ENCODE results near the gene GALNT2. TPM values are rescaled to one million over a fixed set of nuclear protein-coding genes. Genes with fewer than 3 reads are reported as not detected.

Gene GALNT2
- polyA plus RNA-seq, 3 donors = 19.6 to 25.6 (median 23.4) TPM

DNA sequence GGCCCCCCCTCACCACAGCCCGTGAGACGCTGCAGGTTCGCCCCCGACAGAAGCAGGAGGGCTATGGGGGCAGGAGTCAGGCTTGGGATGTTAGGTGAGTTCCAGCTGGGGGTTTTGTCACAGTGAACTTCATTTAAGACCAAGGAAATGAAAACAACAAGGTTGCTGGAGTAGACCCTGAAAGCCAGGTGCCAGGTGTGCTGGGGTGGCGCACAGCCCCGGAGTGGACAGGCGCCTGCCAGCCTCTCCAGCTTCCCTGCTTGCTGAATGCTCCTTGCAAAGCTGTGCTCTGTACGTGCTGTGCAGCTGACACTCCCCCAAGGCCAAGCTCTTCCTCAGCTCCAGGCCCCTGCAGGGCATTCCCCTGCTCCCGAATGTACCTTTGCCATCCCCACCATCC lies 256.6 kb downstream of the GALNT2 start:
- Histone ChIP-seq H3K4me3 (replicated peaks in 1 of 3; ENCODE audit: low read depth in 2 of 3, low read length in 3 of 3) (no peak overlapping the region), H3K4me2 (replicated peaks; ENCODE audit: extremely low read depth, low read length, poor library complexity, severe bottlenecking) (no peak overlapping the region), H3K27me3 (ENCODE audit: control insufficient read depth in 2 of 2, insufficient read depth in 2 of 2, low read length in 2 of 2) (no peaks in the 10 kb centered on the region), H3K9ac (ENCODE audit: insufficient read depth, low read length, poor library complexity, severe bottlenecking) (no peak overlapping the region), H3K9me3 (replicated peaks in 1 of 2; ENCODE audit: control insufficient read depth in 1 of 2, insufficient read depth in 1 of 2, low read length in 2 of 2) (no peaks in the 10 kb centered on the region), H3K36me3 (replicated peaks in 1 of 2; ENCODE audit: control insufficient read depth in 1 of 2, insufficient read depth in 2 of 2, low read length in 2 of 2) (no peaks in the 10 kb centered on the region), H2AFZ (ENCODE audit: insufficient read depth, low read depth, low read length, poor library complexity, severe bottlenecking) (no peak overlapping the region), H3K4me1 (ENCODE audit: control insufficient read depth in 1 of 2, insufficient read depth in 2 of 2, low read length in 2 of 2) (no peaks in the 10 kb centered on the region), H3K27ac (ENCODE audit: low read depth in 1 of 2, low read length in 2 of 2) (no peak overlapping the region), H3K79me2 (ENCODE audit: insufficient read depth, low read length) (no peaks in the 10 kb centered on the region), H4K20me1 (ENCODE audit: insufficient read depth, low read length) (no peaks in the 10 kb centered on the region)
- Mint-ChIP-seq H3K27me3 (ENCODE audit: low read depth in 3 of 3) (peaks cover 0 to 7% (median 7%) of the 10 kb centered on the region in 3 donors), H3K27ac (no peak overlapping the region), H3K9me3 (no peaks in the 10 kb centered on the region), H3K4me1 (no peaks in the 10 kb centered on the region), H3K36me3 (no peaks in the 10 kb centered on the region), H3K4me3 (no peak overlapping the region)
- TF ChIP-seq, protein P1, sequence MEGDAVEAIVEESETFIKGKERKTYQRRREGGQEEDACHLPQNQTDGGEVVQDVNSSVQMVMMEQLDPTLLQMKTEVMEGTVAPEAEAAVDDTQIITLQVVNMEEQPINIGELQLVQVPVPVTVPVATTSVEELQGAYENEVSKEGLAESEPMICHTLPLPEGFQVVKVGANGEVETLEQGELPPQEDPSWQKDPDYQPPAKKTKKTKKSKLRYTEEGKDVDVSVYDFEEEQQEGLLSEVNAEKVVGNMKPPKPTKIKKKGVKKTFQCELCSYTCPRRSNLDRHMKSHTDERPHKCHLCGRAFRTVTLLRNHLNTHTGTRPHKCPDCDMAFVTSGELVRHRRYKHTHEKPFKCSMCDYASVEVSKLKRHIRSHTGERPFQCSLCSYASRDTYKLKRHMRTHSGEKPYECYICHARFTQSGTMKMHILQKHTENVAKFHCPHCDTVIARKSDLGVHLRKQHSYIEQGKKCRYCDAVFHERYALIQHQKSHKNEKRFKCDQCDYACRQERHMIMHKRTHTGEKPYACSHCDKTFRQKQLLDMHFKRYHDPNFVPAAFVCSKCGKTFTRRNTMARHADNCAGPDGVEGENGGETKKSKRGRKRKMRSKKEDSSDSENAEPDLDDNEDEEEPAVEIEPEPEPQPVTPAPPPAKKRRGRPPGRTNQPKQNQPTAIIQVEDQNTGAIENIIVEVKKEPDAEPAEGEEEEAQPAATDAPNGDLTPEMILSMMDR (IDR thresholded peaks at IDR 0.05) = no peak
- DNase-seq = no peak
- intact Hi-C loops (cut with micrococcal nuclease) = no loop called here
- 95% methylated on average over 4 of the region's 9 CpGs for WGBS (ENCODE audit: insufficient coverage)

- Histone ChIP-seq H3K9ac (ENCODE audit: insufficient read depth, low read length, poor library complexity, severe bottlenecking) (no peak overlapping the region), H3K4me1 (ENCODE audit: control insufficient read depth in 1 of 2, insufficient read depth in 2 of 2, low read length in 2 of 2) (no peaks in the 10 kb centered on the region), H3K79me2 (ENCODE audit: insufficient read depth, low read length) (no peaks in the 10 kb centered on the region), H3K9me3 (replicated peaks in 1 of 2; ENCODE audit: control insufficient read depth in 1 of 2, insufficient read depth in 1 of 2, low read length in 2 of 2) (no peaks in the 10 kb centered on the region), H3K27me3 (ENCODE audit: control insufficient read depth in 2 of 2, insufficient read depth in 2 of 2, low read length in 2 of 2) (no peaks in the 10 kb centered on the region), H4K20me1 (ENCODE audit: insufficient read depth, low read length) (no peaks in the 10 kb centered on the region), H3K27ac (ENCODE audit: low read depth in 1 of 2, low read length in 2 of 2) (no peak overlapping the region), H3K4me3 (replicated peaks in 1 of 3; ENCODE audit: low read depth in 2 of 3, low read length in 3 of 3) (no peak overlapping the region), H3K36me3 (replicated peaks in 1 of 2; ENCODE audit: control insufficient read depth in 1 of 2, insufficient read depth in 2 of 2, low read length in 2 of 2) (no peaks in the 10 kb centered on the region), H2AFZ (ENCODE audit: insufficient read depth, low read depth, low read length, poor library complexity, severe bottlenecking) (no peak overlapping the region), H3K4me2 (replicated peaks; ENCODE audit: extremely low read depth, low read length, poor library complexity, severe bottlenecking) (no peak overlapping the region)
- Mint-ChIP-seq H3K4me1 (no peaks in the 10 kb centered on the region), H3K9me3 (peaks cover 0 to 2% (median 0%) of the 10 kb centered on the region in 7 donors), H3K27ac (peak overlapping the region in 1 of 7 donors; percentile 32), H3K36me3 (no peaks in the 10 kb centered on the region), H3K27me3 (ENCODE audit: low read depth in 3 of 3) (peaks cover 0 to 8% (median 5%) of the 10 kb centered on the region in 3 donors), H3K4me3 (no peak overlapping the region)
- DNase-seq = no peak
- 89% methylated on average over 30 of the region's 31 CpGs for WGBS (ENCODE audit: insufficient coverage)
- intact Hi-C loops (cut with micrococcal nuclease) = no loop called here
- TF ChIP-seq, protein P1 (IDR thresholded peaks at IDR 0.05) = no peak
These were observed 260.2 kb downstream of the GALNT2 start for GRCh38 chr1:230326971-230327891.

Data from CD14-positive monocyte (primary cell).